GM18909 (cell line): ENCODE results near the gene FRMD5.

Experiments
- ATAC-seq: cut with Tn5 transposase; IDR thresholded peaks from one replicate; pipeline ENCODE4 v1.9.1; 2021; ENCODE audit warnings: mild to moderate bottlenecking; ENCODE audit not compliant: unreplicated experiment, poor library complexity

FRMD5 gene

DNA sequence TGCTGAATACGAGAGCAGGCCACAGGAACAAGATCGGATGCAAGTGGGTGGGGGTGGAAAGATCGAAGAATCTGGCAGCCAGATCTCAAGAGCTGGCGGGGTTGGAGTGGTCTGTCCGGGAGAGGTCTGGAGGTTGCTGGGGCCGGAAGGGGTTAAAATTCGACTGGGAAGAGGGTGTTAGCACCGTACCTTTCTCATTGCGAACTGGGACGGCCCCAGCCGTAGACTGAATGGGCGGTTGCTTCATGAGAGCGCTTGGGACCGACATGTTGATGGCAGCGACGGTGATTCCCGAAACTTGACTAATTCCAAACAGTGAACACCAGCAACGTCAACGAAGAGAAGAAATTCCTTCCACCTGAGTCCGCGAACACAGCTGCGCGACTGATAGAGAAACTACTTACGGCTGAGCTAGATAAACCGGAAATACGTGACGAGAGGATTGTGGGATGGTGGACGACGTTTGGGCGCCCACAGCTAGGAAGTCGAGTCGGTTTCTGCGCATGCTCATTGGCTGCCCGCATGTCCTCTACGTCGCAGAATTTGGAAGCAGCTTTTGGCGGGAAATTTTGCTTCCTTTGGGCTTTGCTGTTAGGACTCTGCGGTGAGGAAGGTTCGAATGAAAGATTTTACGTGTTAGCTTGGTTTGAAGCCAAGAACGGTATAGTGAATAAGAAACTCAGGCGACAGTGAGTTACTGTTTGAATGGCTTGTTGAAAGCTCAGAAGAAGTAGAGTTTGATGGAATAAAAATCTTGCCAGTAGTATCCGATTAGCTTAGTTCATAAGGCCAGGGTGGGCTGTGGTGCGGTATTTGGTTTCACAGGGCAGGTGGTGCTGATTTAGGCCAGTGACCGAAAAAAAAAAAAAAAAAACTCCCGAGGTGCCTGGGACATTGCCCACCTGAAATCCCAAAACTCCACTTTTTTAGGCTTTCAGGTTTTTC lies 370.5 kb downstream of the FRMD5 start, which contains the start of gene MFAP1:
MFAP1 (minus strand) TSS at position 389 of the 945 bp plus-strand sequence; CDS start at position 268, 121 bp downstream.
- peak; percentile 81 for ATAC-seq

DNA sequence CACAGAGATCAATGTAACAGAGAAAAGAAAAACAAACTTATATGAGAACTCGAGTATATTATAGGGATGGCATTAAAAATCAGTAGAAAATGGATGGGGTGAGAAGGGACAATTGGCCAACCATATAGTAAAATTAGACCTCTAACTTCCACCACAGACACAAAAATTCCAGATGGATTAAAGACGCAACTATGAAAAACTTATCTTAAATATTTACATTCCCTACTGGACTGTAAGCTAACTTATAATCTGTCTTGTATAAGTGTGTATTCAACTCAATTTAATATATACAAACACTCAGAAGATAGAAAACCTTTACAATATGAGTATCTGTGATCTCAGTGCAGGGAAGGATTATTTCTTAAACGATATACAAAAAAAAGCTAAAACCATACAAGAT lies 373.6 kb downstream of the FRMD5 start:
- ATAC-seq: no peak
